SK-N-SH treated with all-trans-retinoic acid at 6 μM for 48 hours (cell line): Measurements from ENCODE around the gene HTT-AS.

ENCODE experiments used
- ARNTL ChIP-seq: fragments of 450-650 bp; formaldehyde crosslinking; IDR thresholded peaks from 2 replicates; pipeline ENCODE4 v1.5.0; 2020; ENCODE audit warnings: low read depth, mild to moderate bottlenecking, moderate library complexity, borderline replicate concordance
- PATZ1 ChIP-seq: fragments of 250-450 bp; sonication (Bioruptor Pico); IDR thresholded peaks from 2 replicates; pipeline ENCODE4 v1.8.0; 2020; ENCODE audit warnings: mild to moderate bottlenecking, moderate library complexity, borderline replicate concordance
- PPARA ChIP-seq: fragments of 250-450 bp; sonication (Bioruptor Pico); IDR thresholded peaks from 2 replicates; pipeline ENCODE4 v1.5.0; 2020; ENCODE audit warnings: mild to moderate bottlenecking, borderline replicate concordance
- RARB ChIP-seq: fragments of 250-450 bp; sonication (Bioruptor Pico); IDR thresholded peaks from 2 replicates; pipeline ENCODE4 v1.8.0; 2021; ENCODE audit warnings: mild to moderate bottlenecking, moderate library complexity

- TF ChIP-seq PATZ1 (CRISPR knock-in tag) (no peak), RARB (CRISPR knock-in tag) (no peak), PPARA (CRISPR knock-in tag) (no peak), ARNTL (CRISPR knock-in tag) (no peak)
Measured at GRCh38 chr4:3087115-3087797, 12.9 kb upstream of the HTT-AS start.
